SK-N-SH treated with all-trans-retinoic acid at 6 μM for 48 hours (cell line): ENCODE measurements around the gene BIRC5.

Source experiments
- ESRRG ChIP-seq: fragments of 250-450 bp; sonication (Bioruptor Pico); IDR thresholded peaks from 2 replicates; pipeline ENCODE4 v1.6.1; 2021; ENCODE audit warnings: mild to moderate bottlenecking
- GLIS3 ChIP-seq: fragments of 250-450 bp; sonication (Bioruptor Pico); IDR thresholded peaks from 2 replicates; pipeline ENCODE4 v1.5.0; 2020; ENCODE audit warnings: mild to moderate bottlenecking, moderate library complexity
- ISL1 ChIP-seq: fragments of 250-450 bp; sonication (Bioruptor Pico); IDR thresholded peaks from 2 replicates; pipeline ENCODE4 v2.1.2; 2022; ENCODE audit warnings: mild to moderate bottlenecking, moderate library complexity
- TOX ChIP-seq: fragments of 250-450 bp; sonication (Bioruptor Pico); IDR thresholded peaks from 2 replicates; pipeline ENCODE4 v1.8.0; 2021; ENCODE audit warnings: mild to moderate bottlenecking, moderate library complexity, borderline replicate concordance
- ZFP3 ChIP-seq: fragments of 250-450 bp; sonication (Bioruptor Pico); IDR thresholded peaks from 2 replicates; pipeline ENCODE4 v1.5.0; 2020; ENCODE audit warnings: mild to moderate bottlenecking, moderate library complexity
- TF ChIP-seq, protein P1 (sequence below): fragments of 250-450 bp; sonication (Bioruptor Pico); IDR thresholded peaks from 2 replicates; pipeline ENCODE4 v1.8.0; 2020; ENCODE audit warnings: mild to moderate bottlenecking, moderate library complexity, borderline replicate concordance

DNA sequence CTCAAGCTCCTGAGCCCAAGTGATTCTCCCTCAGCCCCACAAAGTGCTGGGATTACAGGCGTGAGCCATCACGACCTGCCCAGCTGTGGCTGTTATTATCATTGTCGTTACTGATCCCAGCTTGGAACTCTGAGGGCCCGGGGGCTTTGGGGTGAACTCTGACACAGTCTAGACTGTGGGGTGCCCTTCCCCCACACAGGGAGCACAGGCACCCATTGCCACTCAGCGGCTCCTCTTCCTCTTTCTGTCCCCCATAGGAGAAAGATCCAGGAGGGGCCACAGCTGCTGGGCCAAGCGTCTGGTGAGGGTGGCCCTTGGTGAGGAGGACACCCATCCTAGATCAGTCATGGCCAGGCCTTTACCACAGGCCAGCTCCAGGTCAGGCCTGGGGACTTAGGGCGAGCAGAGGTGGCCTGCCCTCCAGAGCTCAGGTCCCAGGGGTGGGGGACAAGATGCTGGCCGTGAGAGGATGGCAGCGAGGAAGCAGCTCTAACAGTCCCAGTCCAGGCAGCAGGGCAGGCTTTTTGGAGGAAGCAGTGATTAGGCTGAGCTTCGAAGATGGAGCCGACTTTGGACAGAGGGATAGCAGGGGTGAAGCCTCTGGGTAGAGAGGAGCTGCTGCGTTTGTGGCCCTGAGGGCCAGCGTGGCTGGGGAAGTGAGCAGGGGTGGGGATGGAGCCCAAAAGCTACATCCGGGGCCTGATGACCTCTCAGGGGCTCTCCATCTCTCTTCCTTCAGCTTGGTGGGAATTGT is 42.1 kb downstream of the BIRC5 start:
- no peak for TF ChIP-seq GLIS3
- TF ChIP-seq, protein P1, sequence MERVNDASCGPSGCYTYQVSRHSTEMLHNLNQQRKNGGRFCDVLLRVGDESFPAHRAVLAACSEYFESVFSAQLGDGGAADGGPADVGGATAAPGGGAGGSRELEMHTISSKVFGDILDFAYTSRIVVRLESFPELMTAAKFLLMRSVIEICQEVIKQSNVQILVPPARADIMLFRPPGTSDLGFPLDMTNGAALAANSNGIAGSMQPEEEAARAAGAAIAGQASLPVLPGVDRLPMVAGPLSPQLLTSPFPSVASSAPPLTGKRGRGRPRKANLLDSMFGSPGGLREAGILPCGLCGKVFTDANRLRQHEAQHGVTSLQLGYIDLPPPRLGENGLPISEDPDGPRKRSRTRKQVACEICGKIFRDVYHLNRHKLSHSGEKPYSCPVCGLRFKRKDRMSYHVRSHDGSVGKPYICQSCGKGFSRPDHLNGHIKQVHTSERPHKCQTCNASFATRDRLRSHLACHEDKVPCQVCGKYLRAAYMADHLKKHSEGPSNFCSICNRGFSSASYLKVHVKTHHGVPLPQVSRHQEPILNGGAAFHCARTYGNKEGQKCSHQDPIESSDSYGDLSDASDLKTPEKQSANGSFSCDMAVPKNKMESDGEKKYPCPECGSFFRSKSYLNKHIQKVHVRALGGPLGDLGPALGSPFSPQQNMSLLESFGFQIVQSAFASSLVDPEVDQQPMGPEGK = no peak
- no peak for TF ChIP-seq ISL1 (CRISPR knock-in tag)
- TF ChIP-seq ESRRG (CRISPR knock-in tag) = no peak
- no peak for TF ChIP-seq ZFP3
- TF ChIP-seq TOX (CRISPR knock-in tag) = no peak
